Measurements from ENCODE around the gene SBF2.

- TF ChIP-seq POLR2A (IDR thresholded peaks at IDR 0.05) (no peak), CTCF (IDR thresholded peaks at IDR 0.05) (no peak)
Measured at GRCh38 chr11:10247011-10247410, 47.0 kb downstream of the SBF2 start.
